GM19438 (cell line): ENCODE results near the gene C3orf20.

Experiments used
- ATAC-seq: cut with Tn5 transposase; IDR thresholded peaks from one replicate; pipeline ENCODE4 v1.9.1; 2021; ENCODE audit warnings: low read depth; ENCODE audit not compliant: unreplicated experiment

C3orf20 gene

DNA sequence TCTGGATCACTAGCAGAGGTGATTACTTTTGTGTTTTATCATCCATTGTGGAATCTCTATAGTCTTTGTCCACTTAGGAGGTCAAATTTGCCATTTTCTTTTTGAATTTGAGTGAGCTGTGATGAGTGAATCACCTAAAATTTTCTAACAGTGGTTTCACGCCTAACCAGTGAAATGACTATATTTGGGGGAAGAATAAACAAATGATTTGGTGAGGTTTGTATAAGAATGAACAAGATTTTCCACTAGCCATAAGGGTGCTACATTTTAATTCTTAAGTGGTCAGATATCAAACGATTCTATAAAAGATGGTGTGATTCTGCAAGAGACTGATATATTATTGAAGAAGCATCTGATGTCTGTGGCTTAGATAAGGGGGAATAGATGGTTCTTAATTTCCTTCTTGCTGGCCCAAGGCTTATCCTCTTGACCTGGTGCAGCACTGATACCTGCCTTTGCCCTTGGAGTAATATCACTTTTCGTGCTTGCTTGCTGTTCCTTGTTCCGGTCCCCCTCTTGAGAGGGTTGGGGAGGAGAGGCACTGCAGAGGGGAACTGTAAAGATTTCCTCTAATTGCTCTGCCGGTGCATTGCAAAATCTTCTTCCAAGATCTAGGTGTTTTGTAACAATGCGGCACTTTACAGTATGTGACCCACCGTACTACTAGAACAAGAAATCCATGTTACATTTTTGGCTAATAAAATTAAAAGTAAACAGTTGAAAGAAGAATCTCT, 14.5 kb downstream of the C3orf20 start:
- no peak for ATAC-seq

DNA sequence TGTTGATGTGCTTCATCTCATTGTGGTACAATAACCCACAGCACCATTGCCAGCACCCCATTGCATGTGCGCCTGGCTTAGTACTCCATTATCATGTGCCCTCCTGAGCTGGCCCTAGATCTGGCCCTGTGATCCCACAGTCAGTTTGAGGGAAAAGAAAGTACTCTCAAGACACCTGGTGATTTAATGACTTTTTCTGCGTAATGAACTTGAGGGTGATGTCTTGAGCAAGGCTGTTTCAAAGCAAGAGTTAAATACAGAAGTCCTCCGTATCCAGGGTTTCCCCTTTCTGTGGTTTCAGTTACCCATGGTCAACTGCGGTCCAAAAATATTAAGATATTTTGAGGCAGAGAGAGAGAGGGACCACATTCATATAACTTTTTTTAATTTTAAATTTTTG, 16.3 kb downstream of the C3orf20 start:
- no peak for ATAC-seq

DNA sequence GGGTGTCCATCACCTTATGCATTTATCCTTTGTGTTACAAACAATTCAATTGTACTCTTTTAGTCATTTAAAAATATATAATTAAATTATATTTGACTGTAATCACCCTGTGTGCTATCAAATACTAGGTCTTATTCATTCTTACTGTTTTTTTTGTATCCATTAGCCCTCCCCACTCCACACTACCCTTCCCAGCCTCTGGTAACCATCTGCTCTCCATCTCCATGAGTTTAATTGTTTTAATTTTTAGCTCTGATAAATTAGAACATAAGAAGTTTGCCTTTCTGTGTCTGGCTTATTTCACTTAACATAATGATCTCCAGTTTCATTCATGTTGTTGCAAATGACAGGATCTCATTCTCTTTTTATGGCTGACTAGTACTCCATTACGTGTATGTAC, 16.8 kb downstream of the C3orf20 start:
- no peak for ATAC-seq

DNA sequence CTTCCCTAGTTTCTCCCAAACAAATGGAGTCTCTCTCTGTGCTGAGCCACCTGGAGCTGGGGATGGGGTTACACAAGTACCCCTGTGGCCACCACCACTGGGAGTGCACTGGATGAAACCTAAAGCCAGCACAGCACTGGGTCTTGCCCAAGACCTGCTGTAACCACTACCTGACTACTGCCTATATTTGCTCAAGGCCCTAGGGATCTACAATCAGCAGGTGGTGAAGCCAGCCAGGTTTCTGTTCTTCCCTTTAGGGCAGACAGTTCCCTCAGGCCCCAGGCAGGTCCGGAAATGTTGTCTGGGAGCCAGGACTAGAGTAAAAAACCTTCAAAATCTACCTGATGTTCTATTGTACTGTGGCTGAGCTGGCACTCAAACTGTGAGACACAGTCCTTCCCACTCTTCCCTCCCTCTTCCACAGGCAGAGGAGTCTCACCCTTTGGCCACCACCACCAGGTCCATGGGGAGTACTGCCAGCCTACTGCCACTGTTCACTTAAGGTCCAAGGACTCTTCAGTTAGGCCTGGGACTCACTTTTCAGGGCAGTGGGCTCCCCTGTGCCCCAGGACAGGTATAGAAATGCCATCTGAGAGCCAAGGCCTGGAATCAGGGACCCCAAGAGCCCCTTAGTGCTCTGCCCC, 23.8 kb downstream of the C3orf20 start:
- ATAC-seq, result no peak

DNA sequence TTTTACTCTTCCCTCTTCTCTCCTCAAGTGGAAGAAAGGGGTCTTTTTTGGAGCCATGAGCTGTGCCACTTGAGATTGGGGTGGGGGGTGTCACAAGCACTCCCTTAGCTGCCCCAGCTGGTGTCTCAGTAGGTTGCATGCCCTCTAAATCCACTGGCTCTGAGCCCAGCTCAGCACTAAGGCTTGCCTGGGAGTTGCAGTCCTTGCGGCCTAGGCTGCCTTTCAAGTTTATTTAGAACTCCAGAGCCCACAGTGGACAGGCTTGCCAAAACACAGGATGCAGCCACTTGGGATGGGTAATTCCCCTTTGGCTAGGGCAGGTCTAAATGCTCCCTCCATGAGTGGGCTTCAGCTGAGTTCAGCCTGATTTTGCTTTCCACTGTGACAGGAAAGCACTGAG, 24.7 kb downstream of the C3orf20 start:
- no peak for ATAC-seq

DNA sequence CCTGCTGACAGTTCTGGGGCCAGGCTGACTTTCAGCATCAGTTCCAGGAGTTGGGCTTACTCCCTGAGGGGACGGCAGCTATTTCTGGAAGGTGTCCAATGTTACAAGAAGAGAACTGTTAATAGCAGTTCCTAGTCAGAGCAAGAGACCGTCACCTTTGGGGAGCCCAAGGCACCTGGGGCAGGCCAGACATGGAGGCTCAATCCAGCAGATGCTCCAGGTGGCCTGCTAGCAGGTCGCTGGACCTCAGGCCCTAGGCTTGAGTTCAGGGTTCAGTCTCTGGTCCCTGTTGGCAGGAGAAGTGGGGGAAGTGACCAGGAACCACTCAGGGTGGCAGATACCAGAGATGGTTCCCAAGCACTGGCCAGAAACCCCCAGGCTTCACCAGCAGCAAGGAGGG, 25.9 kb downstream of the C3orf20 start:
- no peak for ATAC-seq

DNA sequence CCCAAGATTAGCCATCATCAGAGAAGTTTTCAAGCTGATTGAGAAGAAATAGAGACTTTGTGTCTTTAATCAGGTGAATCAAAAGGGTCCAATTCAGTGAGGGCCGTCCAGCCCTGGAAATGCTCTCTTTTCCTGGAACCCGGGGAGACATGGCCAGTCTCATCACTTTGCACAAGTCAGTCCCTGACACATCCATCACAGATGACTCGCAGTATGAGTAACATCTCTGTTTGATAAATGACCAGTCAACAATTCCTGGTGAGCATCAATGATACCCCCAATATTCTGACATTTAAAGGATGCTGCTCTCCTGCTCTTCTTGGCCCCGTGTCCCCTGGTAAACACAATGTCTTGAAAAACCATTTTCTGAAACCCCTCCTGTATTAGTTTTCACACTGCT, 26.7 kb downstream of the C3orf20 start:
- ATAC-seq, result no peak

DNA sequence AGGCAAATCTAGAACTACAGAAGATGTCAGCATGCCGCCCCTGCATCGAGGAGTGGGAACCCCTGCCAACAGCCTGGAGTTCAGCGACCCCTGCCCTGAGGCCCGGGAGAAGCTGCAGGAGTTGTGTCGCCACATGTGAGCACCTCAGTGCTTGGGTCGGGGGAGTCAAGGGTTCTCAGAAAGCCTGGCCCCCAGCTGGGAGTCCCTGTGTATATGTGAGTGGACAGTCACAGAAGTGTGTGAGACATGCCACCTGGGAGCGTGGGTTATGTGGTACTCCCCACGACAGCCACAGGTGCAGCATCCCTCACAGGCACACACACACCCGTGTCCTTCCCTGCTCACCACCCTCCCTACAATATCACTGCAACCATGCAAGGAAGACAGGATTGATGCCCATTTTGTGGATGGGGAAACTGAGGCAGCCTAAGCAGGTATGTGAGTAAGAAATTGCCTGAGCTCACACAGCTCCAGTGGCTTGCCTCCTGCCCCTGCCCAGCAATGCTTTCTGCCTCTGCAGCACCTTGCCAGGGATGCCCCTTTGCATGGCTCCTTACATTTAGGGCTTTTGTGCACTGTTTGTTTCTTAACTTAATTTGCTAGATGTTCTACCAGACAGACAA, 28.3 kb downstream of the C3orf20 start:
- no peak for ATAC-seq

DNA sequence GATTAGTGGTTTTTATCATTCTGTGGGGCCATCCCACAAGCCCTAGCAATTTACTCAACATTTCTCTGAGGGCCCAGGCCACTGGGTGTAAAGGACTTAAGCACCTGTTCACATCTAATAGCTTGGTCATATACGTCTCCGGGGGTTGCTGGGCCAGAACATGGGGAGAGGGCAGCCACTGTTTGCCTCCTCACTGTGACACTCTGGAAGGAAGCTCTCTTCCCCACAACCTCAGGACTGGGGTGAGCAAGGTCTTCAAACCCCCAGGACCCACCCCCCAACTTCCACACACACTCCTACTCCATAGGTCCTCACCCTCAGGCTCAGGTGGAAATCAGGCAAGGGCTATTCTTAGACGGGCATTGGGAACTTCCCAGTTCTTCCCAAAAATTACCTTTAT, 28.9 kb downstream of the C3orf20 start:
- no peak for ATAC-seq

DNA sequence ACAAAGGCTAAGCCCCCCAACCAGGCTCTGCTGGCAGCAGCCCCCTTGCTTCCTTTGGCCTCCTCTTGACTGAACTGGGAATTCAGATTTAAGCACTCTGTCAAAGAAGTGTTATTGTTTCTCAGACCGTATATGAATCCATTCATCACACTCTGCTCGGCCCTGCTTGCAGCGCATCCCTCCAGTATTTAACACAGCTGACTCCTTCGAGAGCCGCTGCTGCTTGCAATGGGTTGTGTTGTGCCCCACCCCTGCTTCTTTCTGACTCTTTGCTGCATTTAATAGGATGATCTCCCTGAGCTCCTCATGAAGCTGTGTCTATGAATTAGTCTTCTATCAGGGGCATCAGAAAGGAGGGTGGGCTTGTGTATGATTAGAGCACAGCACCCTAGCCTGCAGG, 31.2 kb downstream of the C3orf20 start:
- no peak for ATAC-seq

DNA sequence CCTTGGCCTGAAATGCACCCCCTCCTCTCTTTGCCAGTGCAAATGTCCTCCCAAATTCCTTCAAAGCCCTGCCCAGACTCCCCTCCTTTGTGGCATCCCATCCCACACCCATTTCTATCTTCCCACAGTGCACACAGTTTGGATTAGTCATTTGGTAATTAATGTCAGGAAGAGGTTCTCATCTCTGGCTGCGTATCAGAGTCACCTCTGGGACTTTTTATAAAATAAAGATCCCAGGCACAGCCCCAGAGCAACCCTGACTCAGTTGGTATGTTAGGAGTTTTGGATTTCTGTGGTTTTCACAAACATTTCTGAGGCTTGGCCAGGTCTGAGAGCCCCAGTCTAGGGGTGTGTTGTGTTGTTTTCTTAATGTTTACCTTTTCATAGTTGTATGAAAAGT, 41.6 kb downstream of the C3orf20 start:
- ATAC-seq, result no peak

DNA sequence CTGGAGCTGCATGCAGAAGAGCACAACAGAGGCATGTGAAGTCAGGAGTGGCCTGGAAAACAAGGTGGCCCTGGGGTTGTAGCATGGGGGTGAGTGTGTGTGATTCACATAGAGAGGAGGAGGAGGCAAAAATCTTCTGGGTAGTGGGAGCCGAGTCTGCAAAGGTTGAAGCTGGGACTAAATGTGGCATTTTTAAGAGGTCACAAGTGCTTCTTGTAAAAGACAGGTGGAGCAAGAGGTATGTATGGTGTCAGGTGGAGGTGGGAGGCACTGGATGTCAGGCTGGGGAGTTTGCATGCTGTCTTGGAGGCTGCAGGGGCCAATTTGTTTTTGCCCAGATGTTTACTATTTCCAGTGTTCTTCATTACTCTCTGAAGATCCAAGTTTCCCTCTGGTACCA, 42.4 kb downstream of the C3orf20 start:
- no peak for ATAC-seq

DNA sequence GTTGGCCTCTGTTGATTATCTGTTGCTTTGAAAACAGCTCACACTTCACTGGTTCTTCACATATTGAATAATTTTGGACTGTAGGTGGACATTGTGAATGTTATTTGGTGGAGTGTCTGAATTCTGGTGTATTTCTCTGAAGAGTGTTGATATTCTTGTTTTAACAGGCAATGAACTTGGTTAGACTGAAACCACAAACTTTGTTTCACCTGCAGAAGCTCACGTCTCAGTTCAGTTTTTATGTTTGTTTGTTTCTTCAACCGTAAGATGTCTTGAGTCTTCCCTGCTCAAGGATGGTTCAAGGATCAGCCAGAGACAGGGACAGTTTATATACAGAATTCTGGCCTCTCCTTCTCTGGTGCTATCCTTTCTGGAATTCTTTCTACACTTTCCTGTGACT, 43.6 kb downstream of the C3orf20 start:
- ATAC-seq, result peak; percentile 63

DNA sequence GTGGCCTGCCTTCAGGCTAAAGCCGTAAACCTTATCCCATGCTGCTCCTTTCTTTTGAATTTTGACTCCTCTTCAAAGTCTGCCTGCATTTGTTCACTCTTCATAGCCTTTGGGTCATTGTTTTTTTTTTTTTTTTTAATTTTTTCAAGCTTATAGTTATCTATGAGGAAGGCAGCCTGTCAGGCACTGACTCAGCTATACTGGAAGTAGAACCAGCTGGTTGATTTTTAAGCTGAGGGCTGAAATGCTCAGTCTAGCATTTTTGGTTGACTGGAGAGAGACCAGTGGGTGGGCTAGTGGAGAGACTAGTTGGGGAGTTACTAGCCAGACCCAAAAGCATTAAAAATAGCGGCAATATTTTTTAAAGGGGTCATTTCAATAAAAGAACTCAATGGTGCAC, 44.1 kb downstream of the C3orf20 start:
- peak; percentile 67 for ATAC-seq

DNA sequence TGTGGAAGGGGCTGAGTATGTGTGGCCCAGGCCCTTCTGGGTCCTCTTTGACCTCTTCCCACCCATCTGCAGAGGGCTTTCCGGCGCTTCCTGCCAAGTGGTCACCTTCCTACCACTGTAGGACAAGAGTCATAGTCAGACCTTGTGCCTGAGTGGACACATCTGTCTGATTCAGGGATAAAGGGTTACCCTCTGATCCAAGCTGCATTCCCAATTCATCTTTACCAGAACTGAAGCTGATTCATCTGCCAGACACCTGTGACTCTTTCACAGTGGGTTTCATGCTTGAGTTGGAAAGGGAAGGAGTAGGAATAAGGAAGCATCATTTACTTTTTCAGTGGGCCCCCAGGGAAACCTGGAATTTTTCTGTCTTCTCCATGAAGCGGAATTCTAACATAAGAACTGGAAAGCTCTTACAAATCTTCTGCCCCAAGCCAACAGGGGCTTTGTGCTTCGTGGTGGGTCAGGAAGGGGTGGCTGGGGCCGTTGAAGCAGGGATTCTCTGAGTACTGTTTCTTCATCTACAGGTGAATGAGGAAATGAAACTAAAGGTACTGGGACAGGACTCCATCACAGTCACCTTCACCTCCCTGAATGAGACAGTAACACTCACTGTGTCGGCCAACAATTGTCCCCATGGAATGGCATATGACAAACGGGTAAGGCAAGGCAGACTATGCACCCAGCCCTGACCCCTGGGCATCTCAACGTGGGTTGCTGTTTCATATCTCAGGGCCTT, 46.4 kb downstream of the C3orf20 start:
- no peak for ATAC-seq

DNA sequence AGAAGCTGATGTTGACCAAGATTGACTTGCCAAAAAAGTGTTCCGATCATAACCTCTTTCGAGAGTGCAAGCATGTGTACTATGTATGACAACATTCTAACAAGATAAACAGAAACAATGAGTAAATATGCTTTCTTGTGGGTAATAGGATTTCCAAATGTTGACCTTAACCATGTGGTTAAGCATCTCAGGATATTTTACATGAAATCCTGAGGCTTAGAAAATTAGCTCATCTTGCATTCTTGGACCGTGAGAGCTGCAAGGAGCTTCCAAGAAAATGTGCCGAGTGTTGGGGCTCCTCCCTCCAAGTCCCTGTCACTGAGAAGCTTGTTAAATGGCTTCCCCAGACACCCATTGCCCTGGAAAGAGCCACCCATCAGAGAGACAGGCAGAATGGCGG, 50.1 kb downstream of the C3orf20 start:
- ATAC-seq, result no peak

DNA sequence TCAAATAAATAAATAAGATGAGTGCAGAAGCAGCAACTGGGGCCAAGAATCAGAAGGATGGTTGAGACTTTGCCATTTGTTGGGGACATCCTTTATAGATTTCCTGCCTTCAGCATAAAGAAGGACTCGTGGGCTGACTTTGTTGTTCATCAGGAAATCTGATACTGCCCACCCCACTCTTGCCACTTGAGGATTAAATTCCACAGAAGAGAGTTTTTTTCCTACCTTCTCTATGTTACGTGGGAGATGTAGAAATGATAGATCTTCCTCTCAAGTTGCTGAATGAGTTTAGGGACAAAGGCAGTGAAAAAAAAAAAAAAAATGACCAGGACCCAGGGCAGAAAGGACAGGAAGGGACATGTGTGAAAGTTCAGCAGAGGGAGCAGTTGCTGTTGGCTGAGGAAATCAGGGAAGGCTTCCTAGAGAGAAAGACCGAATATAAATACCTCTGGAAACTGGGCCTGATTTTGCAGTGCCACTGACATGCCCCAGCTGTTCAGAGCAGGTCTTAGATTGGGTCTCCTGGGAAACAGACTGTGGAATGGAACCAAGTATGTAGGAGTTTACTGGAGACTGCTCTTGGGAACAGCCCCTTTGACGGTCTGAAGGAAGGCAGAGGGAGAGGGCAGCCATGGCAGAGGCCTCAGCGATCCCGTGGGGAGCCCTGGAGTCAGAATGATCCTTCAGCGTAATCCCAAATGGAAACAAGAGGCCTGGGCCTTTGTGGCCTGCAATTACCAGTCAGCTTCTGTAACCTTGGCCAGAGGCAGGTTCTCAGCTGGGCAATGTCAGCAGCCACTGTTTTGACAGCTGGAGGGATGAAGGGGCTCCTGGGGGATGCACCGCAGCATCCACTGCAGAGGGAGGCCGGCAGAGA, 50.9 kb downstream of the C3orf20 start:
- no peak for ATAC-seq

DNA sequence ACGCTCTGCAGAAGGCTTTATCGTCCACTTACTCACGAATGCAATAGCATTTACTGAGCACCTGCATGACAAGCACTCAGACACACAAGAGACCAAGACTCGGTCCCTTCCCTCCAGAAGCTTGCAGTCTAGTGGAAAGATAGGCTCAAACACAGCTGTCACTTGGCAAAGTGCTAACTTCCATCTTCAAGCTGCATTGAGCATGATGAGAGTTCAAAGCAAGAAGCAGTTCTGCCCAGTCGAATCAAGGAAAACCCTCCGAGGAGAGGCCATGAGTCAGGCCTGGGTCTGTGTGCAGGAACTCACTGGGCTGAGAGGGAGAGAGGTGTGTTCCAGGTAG, 51.5 kb downstream of the C3orf20 start:
- ATAC-seq, result no peak

DNA sequence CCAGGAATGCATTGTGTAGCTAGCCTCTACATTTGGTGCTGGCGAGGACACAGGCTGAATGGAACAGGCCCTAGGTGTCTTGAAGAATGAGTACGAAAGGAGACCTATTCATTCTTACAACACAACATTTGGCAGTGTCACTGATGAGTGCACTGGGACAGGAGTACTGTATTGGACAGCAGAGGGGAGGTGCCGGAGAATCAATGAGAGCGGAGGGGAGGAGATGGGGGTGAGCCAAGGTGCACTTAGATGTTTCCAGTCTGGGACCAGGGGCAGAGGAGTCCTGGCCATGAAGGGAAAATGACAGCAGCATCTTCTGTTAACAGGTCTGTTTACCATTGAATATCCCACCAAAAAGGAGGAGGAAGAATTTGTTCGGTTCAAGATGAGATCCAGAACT, 53.2 kb downstream of the C3orf20 start:
- ATAC-seq, result no peak

DNA sequence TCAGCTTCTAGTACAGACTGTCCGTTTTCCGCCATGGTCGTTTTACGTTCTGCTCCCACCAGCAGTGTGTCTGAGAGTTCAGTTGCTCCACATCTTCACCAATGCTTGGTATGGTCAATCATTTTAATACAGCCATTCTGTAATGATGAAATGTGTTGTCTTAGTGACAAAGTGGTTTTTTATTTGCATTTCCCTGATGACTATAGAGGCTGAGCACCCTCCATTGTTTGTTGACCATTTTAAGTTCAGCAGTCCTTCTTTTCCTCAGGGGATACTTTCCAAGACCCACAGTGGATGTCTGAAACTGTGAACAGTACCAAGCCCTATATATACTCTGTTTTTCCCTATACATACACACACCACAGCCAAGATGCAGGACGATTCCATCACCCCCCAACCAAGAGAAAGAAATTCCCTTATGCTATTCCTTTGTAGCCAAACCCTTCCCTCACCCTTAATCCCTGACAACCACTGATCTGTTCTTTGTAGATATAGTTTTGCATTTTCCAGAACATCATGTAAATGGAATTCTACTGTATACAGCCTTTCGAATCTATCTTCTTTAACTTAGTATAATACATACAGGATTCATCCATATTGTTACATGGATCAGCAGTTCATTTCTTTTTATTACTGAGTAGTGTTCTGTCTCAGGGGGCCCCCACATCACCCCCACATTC, 55.9 kb downstream of the C3orf20 start:
- ATAC-seq, result no peak
